ENCODE results near the gene SCLY.
A peak's percentile ranks its signal among the peaks of the same experiment; 100 is the strongest.

Gene SCLY

DNA sequence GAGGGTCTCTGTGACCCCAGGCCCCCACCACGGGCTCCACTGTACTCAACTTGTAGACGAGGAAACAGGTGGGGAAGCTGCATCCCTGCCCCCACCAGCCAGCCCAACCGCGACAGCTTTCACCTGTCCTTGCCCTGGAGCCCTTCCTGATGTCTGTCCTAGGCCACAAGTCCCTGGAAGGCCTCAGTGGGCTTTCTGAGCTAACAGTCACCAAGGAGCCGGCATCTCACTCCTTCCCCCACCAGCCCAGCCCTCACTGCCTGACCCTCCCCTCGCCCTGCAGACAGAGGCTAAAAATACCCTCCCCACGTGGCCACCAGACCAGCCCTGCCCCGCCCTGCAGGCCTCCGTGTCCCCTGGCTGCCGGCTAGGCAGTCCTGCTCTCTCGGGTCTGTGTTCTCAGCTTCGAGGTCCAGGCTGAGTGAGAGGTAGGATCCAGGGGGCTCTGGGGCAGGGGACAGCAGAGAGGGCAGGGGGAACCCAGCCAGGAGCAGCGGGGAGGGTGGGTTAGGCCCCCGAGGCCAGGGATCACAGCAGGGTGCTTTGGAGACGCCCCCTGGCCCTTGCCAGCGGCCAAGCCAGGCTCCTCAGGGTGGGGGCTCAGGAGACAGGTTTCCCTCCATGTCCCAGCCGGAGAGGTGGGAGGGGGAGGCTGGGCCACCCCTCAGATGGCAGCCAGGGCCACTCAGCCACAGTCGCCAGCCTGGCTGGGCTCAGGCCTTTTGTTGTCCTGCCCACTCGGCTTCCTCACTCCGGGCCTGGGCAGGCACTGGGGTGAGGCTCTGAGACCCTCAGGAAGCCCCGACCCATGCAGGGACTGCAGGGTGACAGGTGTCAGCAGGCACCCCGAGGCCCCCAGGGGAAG lies 77.8 kb downstream of the SCLY start, which contains the start of gene KLHL30:
TSS of gene KLHL30 (plus strand) at position 338 of the 865 bp plus-strand sequence. CDS start 2,087 bp downstream, outside the sequence.
- ChIA-PET CTCF (interaction anchor here (0.9 to 2.2 kb wide), 5 partner anchors 11 to 124 kb away, joined by 3 to 13 read pairs (median 4); no protein-coding TSS in a partner anchor), POLR2A (no interaction called here)
- H3K4me3 ChIP-seq (ENCODE audit: low read depth, low read length) = no peak within 1 kb of the TSS
- TF ChIP-seq, protein P1, sequence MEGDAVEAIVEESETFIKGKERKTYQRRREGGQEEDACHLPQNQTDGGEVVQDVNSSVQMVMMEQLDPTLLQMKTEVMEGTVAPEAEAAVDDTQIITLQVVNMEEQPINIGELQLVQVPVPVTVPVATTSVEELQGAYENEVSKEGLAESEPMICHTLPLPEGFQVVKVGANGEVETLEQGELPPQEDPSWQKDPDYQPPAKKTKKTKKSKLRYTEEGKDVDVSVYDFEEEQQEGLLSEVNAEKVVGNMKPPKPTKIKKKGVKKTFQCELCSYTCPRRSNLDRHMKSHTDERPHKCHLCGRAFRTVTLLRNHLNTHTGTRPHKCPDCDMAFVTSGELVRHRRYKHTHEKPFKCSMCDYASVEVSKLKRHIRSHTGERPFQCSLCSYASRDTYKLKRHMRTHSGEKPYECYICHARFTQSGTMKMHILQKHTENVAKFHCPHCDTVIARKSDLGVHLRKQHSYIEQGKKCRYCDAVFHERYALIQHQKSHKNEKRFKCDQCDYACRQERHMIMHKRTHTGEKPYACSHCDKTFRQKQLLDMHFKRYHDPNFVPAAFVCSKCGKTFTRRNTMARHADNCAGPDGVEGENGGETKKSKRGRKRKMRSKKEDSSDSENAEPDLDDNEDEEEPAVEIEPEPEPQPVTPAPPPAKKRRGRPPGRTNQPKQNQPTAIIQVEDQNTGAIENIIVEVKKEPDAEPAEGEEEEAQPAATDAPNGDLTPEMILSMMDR (IDR thresholded peaks at IDR 0.05; ENCODE audit: insufficient read depth, low read length, missing control alignments) = no peak
- DNase-seq (ENCODE audit: low read depth, low spot score) = no peak

DNA sequence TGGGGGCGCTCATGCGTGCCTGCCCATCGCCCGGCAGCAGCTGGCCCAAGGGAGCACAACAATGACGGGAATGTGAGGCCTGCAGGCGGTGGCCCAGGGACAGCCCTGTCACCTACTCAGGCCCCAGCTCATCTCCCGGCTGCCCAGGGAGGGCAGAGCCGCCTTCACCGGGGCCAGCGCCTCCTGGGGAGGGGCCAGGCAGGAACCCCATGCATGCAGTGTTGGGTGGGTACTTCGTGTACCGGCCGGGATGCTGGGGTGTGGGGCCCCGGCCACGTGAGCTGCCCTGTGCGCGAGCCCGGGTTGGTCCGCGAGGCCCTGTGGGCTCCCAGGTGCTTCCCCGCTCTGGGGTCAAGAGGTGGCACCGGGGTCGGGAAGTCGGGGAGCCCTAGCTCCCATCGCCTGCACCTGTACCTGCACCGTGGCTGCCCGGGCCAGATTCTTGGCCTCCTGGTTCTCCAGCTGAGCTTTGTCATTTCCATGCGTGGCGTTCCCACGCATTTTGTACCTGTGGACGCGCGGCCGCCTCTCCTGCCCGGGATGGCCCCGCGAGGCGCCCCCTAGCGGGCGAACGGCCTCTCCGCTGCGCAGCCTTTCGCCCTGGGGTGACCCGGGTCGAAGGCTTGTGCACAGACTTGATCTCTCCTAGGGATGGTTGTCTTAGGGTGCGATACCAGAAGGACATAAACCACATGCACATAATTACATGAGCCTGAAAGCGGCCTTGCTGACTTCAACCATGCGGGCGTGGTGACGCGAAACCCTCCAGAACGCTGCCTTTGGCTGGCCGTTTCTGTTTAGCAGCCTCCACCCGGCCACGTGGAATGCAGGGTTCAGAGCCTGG lies 78.6 kb downstream of the SCLY start:
- ChIA-PET POLR2A (no interaction called here), CTCF (interaction anchor here (0.9 to 1.2 kb wide), 2 partner anchors 10 to 13 kb away, joined by 3 to 4 read pairs; no protein-coding TSS in a partner anchor)
- DNase-seq (ENCODE audit: low read depth, low spot score) = no peak
- TF ChIP-seq, protein P1 (IDR thresholded peaks at IDR 0.05; ENCODE audit: insufficient read depth, low read length, missing control alignments) = peak; percentile 44
- H3K4me3 ChIP-seq (ENCODE audit: low read depth, low read length) = no peak overlapping the region

DNA sequence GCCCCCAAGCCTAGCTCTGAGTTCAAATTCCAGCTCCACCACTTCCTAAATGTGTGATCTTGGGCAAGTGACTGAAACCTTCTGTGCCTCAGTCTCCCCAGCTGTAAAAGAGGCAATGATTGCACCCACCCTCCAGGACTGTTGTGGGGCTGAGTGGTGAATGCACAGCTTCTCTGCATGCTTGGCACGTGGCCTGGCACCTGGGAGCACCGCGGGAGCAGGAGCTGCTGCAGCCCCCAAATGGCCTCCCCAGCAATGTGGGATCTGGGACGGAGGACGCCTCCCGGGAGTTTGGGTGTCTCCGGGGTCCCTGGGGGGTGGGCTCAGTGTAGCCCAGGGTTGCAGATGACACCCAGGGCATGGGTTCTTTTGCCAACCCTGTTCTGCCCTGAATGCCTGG lies 79.2 kb downstream of the SCLY start:
- H3K4me3 ChIP-seq (ENCODE audit: low read depth, low read length) = no peak overlapping the region
- TF ChIP-seq, protein P1 (IDR thresholded peaks at IDR 0.05; ENCODE audit: insufficient read depth, low read length, missing control alignments) = no peak
- POLR2A ChIA-PET = no interaction called here
- no peak for DNase-seq (ENCODE audit: low read depth, low spot score)
- CTCF ChIA-PET = interaction anchor here (0.8 to 1.2 kb wide), 2 partner anchors 12 to 15 kb away, joined by 3 to 4 read pairs; no protein-coding TSS in a partner anchor

DNA sequence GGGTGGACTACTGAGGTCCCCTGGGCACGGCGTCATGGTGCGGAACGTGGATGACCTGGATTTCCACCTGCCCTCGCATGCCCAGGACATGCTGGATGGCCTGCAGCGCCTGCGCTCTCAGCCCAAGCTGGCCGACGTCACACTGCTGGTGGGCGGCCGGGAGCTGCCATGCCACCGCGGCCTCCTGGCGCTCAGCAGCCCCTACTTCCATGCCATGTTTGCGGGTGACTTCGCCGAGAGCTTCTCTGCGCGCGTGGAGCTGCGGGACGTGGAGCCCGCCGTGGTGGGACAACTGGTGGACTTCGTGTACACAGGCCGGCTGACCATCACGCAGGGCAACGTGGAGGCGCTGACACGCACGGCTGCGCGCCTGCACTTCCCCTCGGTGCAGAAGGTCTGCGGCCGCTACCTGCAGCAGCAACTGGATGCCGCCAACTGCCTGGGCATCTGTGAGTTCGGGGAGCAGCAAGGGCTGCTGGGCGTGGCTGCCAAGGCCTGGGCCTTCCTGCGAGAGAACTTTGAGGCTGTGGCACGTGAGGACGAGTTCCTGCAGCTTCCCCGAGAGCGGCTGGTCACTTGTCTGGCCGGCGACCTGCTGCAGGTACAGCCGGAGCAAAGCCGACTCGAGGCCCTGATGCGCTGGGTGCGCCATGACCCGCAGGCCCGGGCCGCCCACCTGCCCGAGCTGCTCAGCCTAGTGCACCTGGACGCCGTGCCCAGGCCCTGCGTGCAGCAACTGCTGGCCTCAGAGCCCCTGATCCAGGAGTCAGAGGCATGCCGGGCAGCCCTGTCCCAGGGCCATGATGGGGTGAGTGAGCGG lies 80.1 kb downstream of the SCLY start:
- no peak for DNase-seq (ENCODE audit: low read depth, low spot score)
- CTCF ChIA-PET = interaction anchor here (0.8 to 1.2 kb wide), 4 partner anchors 11 to 18 kb away, joined by 3 to 4 read pairs (median 4); partner anchors contain the start of gene ERFE
- no peak overlapping the region for H3K4me3 ChIP-seq (ENCODE audit: low read depth, low read length)
- TF ChIP-seq, protein P1 (IDR thresholded peaks at IDR 0.05; ENCODE audit: insufficient read depth, low read length, missing control alignments) = no peak
- POLR2A ChIA-PET = no interaction called here

DNA sequence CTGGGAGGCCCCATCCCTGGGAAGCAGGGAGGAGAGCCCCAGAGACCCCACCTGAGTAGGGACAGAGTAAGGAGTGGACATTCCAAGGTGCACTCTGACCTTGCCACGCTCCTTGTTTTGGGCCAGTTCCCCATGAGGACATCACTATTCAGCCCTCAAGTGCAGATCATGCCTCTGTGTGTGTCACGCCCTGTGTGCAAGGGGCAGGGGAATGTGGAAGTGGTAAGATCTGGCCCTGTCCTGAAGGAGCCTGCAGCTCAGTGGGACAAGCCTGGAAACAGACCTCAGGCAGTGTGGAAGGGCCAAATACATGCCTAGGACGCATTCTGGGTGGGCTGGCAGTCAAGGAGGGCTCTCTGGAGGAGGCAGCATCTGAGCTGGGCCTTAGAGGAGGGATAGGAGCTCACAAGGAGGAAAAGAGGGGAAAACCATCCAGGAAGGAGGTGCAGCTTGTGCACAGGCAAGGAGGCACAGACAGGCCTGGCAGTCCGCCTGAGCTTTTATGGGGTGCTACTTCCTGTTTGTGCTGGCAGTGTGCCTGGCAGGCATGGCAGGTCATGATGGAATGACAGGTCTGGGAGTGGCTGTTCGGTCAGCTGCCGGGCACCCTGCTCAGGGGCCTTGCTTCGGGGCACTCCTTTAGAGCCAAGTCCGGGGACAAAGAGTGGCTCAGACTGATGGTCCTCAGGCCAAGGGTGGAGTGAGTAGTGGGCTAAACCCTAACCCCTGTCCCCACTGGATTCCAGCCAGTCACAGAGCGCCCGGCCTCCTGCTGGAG lies 80.9 kb downstream of the SCLY start:
- TF ChIP-seq, protein P1 (IDR thresholded peaks at IDR 0.05; ENCODE audit: insufficient read depth, low read length, missing control alignments) = no peak
- ChIA-PET POLR2A (no interaction called here), CTCF (interaction anchor here (0.9 to 2.3 kb wide), 3 partner anchors 10 to 218 kb away, joined by 3 to 7 read pairs (median 4); partner anchors contain the start of gene ERFE)
- DNase-seq (ENCODE audit: low read depth, low spot score) = no peak
- H3K4me3 ChIP-seq (ENCODE audit: low read depth, low read length) = no peak overlapping the region
